Liver (tissue), 3 donors: ENCODE results near the gene PHOX2A.

Experiments
- EGR1 ChIP-seq, 2 donors: IDR thresholded peaks; 2 replicates each; pipeline ENCODE4 v1.6.1; 2016 to 2018; ENCODE audit warnings: antibody characterized with exemption in 2 of 2, low read depth in 2 of 2
- RAD21 ChIP-seq, 2 donors: IDR thresholded peaks; 2 replicates each; pipeline ENCODE4 v1.6.1; 2016; ENCODE audit warnings: antibody characterized with exemption in 2 of 2, mild to moderate bottlenecking in 2 of 2
- SP1 ChIP-seq: IDR thresholded peaks from 2 replicates; pipeline ENCODE4 v1.6.1; 2018; ENCODE audit warnings: antibody characterized with exemption, mild to moderate bottlenecking
- TAF1 ChIP-seq: conservative IDR thresholded peaks from 2 replicates; pipeline ENCODE4 v1.6.1; 2016; ENCODE audit warnings: antibody characterized with exemption, mild to moderate bottlenecking
- YY1 ChIP-seq: IDR thresholded peaks from 2 replicates; pipeline ENCODE4 v1.6.1; 2016; ENCODE audit warnings: antibody characterized with exemption, mild to moderate bottlenecking
- TF ChIP-seq, protein P1 (sequence below): IDR thresholded peaks from 2 replicates; pipeline ENCODE4 v1.6.1; 2016; ENCODE audit warnings: antibody characterized with exemption
- TF ChIP-seq, protein P2 (sequence below): fragments of 150-350 bp; IDR thresholded peaks from 2 replicates; pipeline ENCODE4 v1.5.1; 2017; ENCODE audit warnings: improper control_type of control experiment, low read depth, low read length; ENCODE audit not compliant: missing input control
- TF ChIP-seq, protein P3 (sequence below): IDR thresholded peaks from 2 replicates; pipeline ENCODE4 v1.6.1; 2016; ENCODE audit warnings: antibody characterized with exemption
- TF ChIP-seq, protein P4 (sequence below): IDR thresholded peaks from 2 replicates; pipeline ENCODE4 v1.6.1; 2016; ENCODE audit warnings: antibody characterized with exemption
- donor health status: healthy.
- donor health status: healthy.

DNA sequence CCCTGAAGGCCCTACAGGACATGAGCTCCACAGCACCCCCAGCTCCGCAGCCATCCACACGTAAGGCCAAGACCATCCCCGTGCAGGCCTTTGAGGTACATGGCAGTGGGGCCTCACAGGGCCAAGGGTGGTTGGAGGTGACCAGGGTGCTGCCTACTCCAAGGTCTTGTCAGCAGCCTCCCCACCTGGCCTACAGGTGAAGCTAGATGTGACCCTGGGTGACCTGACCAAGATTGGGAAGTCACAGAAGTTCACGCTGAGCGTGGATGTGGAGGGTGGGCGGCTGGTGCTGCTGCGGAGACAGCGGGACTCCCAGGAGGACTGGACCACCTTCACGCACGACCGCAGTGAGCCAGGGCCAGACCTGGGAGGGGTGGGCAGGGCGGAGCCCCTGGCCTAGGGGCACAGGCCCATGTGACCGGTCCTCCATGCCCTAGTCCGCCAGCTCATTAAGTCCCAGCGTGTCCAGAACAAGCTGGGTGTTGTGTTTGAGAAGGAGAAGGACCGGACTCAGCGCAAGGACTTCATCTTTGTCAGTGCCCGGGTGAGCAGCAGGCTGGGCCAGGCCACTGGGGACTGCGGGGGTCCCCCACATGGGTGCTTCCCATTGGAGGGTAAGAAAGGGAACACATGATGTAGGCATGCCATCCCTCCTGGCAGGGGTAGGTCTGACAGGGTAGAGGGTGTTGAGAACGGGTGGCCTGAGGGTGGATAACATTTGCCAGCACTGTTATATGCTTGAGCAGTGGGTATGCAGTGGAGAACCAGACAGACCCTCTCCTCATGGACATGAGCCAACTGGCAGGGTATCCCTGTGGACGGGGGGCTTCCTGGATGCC lies 13.8 kb downstream of the PHOX2A start:
- TF ChIP-seq, protein P1, sequence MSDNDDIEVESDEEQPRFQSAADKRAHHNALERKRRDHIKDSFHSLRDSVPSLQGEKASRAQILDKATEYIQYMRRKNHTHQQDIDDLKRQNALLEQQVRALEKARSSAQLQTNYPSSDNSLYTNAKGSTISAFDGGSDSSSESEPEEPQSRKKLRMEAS, result no peak
- TF ChIP-seq, protein P2, sequence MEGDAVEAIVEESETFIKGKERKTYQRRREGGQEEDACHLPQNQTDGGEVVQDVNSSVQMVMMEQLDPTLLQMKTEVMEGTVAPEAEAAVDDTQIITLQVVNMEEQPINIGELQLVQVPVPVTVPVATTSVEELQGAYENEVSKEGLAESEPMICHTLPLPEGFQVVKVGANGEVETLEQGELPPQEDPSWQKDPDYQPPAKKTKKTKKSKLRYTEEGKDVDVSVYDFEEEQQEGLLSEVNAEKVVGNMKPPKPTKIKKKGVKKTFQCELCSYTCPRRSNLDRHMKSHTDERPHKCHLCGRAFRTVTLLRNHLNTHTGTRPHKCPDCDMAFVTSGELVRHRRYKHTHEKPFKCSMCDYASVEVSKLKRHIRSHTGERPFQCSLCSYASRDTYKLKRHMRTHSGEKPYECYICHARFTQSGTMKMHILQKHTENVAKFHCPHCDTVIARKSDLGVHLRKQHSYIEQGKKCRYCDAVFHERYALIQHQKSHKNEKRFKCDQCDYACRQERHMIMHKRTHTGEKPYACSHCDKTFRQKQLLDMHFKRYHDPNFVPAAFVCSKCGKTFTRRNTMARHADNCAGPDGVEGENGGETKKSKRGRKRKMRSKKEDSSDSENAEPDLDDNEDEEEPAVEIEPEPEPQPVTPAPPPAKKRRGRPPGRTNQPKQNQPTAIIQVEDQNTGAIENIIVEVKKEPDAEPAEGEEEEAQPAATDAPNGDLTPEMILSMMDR, result no peak
- TF ChIP-seq, protein P3, sequence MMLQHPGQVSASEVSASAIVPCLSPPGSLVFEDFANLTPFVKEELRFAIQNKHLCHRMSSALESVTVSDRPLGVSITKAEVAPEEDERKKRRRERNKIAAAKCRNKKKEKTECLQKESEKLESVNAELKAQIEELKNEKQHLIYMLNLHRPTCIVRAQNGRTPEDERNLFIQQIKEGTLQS, result no peak
- TF ChIP-seq YY1 (no peak), SP1 (no peak), RAD21 (IDR thresholded peaks at IDR 0.05) (no peak), TAF1 (no peak), EGR1 (IDR thresholded peaks at IDR 0.05; ENCODE audit: low read depth in 2 of 2) (no peak)
- TF ChIP-seq, protein P4, sequence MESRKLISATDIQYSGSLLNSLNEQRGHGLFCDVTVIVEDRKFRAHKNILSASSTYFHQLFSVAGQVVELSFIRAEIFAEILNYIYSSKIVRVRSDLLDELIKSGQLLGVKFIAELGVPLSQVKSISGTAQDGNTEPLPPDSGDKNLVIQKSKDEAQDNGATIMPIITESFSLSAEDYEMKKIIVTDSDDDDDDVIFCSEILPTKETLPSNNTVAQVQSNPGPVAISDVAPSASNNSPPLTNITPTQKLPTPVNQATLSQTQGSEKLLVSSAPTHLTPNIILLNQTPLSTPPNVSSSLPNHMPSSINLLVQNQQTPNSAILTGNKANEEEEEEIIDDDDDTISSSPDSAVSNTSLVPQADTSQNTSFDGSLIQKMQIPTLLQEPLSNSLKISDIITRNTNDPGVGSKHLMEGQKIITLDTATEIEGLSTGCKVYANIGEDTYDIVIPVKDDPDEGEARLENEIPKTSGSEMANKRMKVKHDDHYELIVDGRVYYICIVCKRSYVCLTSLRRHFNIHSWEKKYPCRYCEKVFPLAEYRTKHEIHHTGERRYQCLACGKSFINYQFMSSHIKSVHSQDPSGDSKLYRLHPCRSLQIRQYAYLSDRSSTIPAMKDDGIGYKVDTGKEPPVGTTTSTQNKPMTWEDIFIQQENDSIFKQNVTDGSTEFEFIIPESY, result no peak
